ENCODE measurements around the gene APOL5. TPM values are rescaled to one million over a fixed set of nuclear protein-coding genes. Genes with fewer than 3 reads are reported as not detected.
"Not testable (repeated sequence)": the region's sequence is repeated elsewhere in the genome, so short reads cannot be mapped to it uniquely, and the experiment has no call there.

The APOL5 gene
- total RNA-seq, 2 experiments from 2014 or later, result not detected

DNA sequence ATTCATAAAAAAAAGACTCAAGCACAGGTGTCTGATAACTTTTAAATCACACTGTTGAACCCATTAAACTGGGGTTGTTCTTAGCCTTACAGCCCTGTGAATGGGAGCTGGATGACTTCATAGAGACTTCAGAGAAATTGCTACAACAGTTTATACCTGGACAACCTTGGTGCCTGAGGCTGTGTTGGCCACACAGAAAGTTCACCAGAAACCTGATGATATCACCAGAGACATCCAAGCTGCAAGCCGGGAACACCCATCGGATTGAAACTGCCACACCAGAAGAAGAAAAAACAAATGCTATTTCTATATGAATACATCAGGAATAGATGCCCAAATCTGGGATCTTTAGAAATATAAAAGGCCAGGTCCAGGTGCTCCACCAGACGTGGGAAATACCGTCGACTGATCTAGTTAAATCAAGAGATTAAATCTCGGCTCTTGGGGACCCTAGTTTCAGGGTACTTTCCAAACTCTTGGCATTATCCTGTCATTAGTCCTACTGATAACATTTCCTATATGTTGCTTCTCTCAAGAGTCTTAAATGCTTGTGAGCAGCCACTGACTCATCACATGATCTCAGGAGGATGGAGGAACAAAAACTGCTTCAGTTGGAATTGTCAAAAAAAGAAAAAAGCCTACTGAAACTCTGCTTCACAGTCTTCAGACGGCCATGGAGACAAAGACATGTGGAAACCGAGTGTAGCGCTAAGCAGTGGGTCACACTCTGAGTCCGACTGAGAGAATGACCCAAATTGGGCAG lies 28.6 kb upstream of the APOL5 start:
- Mint-ChIP-seq H3K36me3 (no peaks in the 10 kb centered on the region), H3K4me1 (no peaks in the 10 kb centered on the region), H3K4me3 (no peak overlapping the region), H3K27me3 (peaks cover 2% of the 10 kb centered on the region), H3K9me3 (no peaks in the 10 kb centered on the region), H3K27ac (no peak overlapping the region)
- DNase-seq (no peak), ATAC-seq (ENCODE audit: low read depth) (no peak)
- POLR2A ChIA-PET, result interaction anchor here (1.0 kb wide), 1 partner anchor 41 kb away, joined by 3 read pairs; the partner anchor contains the start of gene APOL6

DNA sequence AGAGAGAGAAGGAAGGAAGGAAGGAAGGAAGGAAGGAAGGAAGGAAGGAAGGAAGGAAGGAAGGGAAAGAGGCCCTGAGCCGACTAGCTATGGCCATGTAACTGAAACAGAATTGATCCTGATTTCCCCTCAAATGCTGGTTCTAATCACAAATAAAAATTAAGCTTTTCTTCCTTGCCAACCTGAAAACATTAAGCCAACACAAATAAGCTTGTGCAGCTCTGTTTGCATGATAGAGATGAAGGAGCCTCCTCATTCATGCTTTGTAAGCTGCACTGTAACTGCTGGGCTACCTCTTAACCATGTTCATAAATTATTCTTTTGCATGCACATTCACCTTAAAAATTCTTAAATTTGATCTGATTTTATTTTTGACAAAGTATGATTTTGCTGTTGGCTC lies 27.7 kb upstream of the APOL5 start:
- no peaks in the 10 kb centered on the region for H3K9me3 Mint-ChIP-seq
- DNase-seq, result no peak
- no peaks in the 10 kb centered on the region for H3K36me3 Mint-ChIP-seq
- no peaks in the 10 kb centered on the region for H3K4me1 Mint-ChIP-seq
- ATAC-seq (ENCODE audit: low read depth), result no peak
- POLR2A ChIA-PET, result interaction anchor here (1.0 kb wide), 1 partner anchor 42 kb away, joined by 3 read pairs; the partner anchor contains the start of gene APOL6
- H3K4me3 Mint-ChIP-seq, result no peak overlapping the region
- H3K27me3 Mint-ChIP-seq, result peaks cover 2% of the 10 kb centered on the region
- H3K27ac Mint-ChIP-seq, result no peak overlapping the region

DNA sequence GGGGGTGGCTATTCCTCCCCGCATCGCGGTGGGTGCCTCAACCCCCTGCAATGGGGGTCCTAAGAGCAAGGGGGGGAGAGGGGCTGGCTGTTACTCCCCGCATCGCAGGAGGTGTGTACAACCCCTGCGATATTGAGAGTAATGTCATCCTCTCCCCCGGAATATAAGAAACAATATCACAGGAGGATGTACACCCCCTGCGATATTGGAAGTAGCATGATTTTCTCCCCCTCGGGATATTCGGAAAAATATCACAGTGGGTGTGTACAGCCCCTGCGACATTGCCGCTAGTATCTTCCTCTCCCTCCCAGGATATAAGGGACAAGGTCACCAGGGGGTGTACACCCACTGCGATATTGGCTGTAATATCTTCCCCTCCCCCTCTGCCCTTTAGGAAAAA lies 22.5 kb upstream of the APOL5 start:
- no peak overlapping the region for H3K27ac Mint-ChIP-seq
- no peaks in the 10 kb centered on the region for H3K9me3 Mint-ChIP-seq
- no peaks in the 10 kb centered on the region for H3K4me1 Mint-ChIP-seq
- H3K27me3 Mint-ChIP-seq, result no peaks in the 10 kb centered on the region
- DNase-seq, result no peak
- POLR2A ChIA-PET, result no interaction called here
- no peaks in the 10 kb centered on the region for H3K36me3 Mint-ChIP-seq
- no peak overlapping the region for H3K4me3 Mint-ChIP-seq
- no peak for ATAC-seq (ENCODE audit: low read depth)

DNA sequence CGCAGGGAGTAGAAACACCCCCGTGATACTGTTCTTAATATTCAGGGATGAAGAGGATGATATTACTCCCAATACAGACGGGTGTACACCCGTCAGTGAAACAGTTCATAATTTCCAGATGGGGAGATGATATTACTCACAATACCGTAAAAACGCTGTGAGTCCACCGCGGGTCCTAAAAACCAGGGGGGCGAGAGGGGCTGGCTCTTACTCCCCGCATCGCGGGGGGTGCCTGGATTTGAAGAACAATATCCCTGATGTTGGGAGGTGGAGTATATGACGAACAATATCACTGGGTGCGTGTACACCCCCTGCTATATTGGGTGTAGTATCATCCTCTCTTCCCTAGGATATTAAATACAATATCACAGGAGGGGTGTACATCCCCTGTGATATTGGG lies 20.5 kb upstream of the APOL5 start:
- H3K27ac Mint-ChIP-seq, result no peak overlapping the region
- H3K27me3 Mint-ChIP-seq, result no peaks in the 10 kb centered on the region
- ATAC-seq (ENCODE audit: low read depth), result peak; percentile 48
- no peaks in the 10 kb centered on the region for H3K4me1 Mint-ChIP-seq
- no peaks in the 10 kb centered on the region for H3K36me3 Mint-ChIP-seq
- DNase-seq, result peak; percentile 49
- POLR2A ChIA-PET, result no interaction called here
- no peaks in the 10 kb centered on the region for H3K9me3 Mint-ChIP-seq
- no peak overlapping the region for H3K4me3 Mint-ChIP-seq

DNA sequence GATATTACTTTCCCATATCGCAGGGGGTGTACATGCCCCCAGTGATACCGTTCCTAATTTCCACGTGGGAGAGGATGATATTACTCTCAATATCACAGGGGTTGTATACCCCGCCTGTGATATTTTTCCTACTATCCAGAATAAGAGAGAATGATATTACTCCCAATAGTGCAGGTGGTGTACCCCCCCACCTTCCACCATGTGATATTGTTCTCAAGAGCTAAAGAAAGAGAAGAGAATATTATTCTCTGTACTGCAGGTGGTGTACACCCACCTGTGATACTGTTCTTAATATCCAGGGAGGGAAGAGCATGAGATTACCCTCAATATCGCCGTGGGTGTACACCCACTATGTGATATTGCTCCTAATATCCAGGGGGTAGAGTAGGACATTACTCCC lies 17.8 kb upstream of the APOL5 start:
- H3K36me3 Mint-ChIP-seq; H3K27ac Mint-ChIP-seq; POLR2A ChIA-PET; H3K27me3 Mint-ChIP-seq; ATAC-seq (ENCODE audit: low read depth); DNase-seq; H3K4me3 Mint-ChIP-seq; H3K9me3 Mint-ChIP-seq; H3K4me1 Mint-ChIP-seq: not testable (repeated sequence)

DNA sequence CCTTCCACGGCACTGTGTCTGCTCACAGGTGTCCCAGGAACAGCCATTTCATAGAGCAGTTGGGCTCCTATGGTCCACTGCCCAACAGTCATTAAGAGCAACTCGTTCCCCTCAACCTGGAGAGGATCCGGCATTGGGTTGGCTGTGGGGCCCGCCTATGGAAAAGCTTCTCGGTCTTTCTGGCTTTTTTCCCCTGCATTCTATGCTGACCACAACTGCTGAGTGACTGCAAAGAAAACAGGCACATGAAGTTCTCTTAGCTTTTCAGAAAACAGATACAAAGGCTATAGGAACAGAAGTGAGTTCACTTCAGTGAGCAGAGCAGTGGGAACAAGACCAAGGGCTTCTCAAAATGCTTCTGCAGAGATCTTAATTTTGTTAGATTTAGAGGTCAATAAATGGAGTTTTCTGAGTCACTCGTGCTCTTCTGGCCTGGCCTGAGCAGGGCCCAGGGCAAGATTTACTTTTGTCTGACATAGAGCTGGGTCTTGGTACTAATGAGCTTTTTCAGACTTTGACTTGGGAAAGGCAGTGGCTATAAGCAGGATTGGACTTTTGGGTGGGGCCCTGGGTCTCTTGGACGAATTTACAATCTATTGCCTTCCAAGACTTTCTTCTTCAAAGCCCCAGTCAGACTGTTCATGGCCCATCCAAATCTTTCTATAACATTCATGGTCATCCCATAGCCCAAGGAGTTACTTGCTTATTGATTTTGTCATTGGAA lies 13.6 kb upstream of the APOL5 start:
- Mint-ChIP-seq H3K36me3 (no peaks in the 10 kb centered on the region), H3K27me3 (peaks cover 3% of the 10 kb centered on the region), H3K4me3 (no peak overlapping the region), H3K9me3 (no peaks in the 10 kb centered on the region), H3K27ac (no peak overlapping the region), H3K4me1 (no peaks in the 10 kb centered on the region)
- ATAC-seq (ENCODE audit: low read depth) (no peak), DNase-seq (no peak)
- POLR2A ChIA-PET, result interaction anchor here (0.5 kb wide), 1 partner anchor 1677 kb away, joined by 3 read pairs; no protein-coding TSS in a partner anchor

DNA sequence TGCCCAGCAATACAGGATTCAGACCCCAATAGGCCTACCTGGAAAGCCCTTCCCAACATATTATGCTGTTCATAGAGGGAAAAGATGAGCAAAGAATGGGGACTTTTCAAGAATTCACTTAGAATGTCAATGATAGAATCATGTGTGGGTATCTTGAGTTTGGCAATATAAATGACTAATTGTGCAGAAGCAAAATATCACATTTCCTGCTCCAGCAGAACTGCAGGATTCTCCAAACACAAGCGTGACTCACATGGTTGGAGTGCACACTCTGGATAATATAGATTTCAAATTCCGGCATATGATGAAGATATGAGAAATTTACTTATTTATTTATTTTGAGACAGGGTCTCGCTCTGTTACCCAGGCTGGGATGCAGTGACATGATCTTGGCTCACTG lies 12.5 kb upstream of the APOL5 start:
- ATAC-seq (ENCODE audit: low read depth) (no peak), DNase-seq (no peak)
- no peak overlapping the region for H3K27ac Mint-ChIP-seq
- no peaks in the 10 kb centered on the region for H3K4me1 Mint-ChIP-seq
- H3K27me3 Mint-ChIP-seq, result peaks cover 5% of the 10 kb centered on the region
- H3K9me3 Mint-ChIP-seq, result no peaks in the 10 kb centered on the region
- POLR2A ChIA-PET, result no interaction called here
- H3K4me3 Mint-ChIP-seq, result no peak overlapping the region
- no peaks in the 10 kb centered on the region for H3K36me3 Mint-ChIP-seq

DNA sequence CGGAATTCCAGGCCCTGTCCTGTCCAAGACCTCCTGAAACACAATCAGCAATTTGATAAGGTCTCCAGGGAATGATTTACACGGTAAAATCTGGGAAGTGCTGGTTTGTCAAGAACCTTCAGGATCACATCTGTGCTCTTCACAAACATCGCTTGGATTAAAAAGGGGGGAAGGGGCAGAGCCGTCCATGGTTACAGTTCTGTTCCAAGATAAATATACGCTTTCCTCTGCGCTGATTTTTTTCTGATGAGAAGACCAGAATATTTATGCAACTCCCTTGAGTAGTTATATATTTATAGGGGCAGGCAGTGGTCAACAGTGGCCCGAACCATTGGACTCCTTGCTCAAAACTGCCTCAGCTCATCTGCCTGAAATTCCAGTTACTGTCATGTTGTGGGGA lies 9.2 kb upstream of the APOL5 start:
- Mint-ChIP-seq H3K36me3 (no peaks in the 10 kb centered on the region), H3K27me3 (peaks cover 8% of the 10 kb centered on the region), H3K4me3 (no peak overlapping the region), H3K4me1 (no peaks in the 10 kb centered on the region), H3K9me3 (no peaks in the 10 kb centered on the region), H3K27ac (no peak overlapping the region)
- DNase-seq, result no peak
- POLR2A ChIA-PET, result no interaction called here
- no peak for ATAC-seq (ENCODE audit: low read depth)

DNA sequence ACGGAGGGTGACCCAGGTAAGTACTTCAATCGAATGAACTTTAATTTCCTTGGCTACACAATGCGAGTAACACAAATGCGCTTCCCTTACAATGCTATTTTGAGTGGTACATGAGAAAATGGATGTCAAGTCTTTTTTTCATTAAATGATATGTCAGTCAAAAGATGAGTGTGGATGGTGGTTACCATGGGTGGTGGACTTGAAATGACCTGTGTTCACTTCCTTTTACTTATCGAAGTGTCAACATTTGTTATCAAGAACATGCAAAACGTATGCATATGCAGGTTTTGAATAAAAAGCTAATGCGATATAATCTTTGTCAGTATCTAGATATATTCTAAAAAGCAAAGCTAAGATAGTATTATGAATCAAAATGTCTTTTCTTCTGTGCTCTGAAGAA lies 8.8 kb upstream of the APOL5 start:
- POLR2A ChIA-PET, result no interaction called here
- Mint-ChIP-seq H3K9me3 (no peaks in the 10 kb centered on the region), H3K4me3 (no peak overlapping the region), H3K27ac (no peak overlapping the region), H3K4me1 (no peaks in the 10 kb centered on the region), H3K36me3 (no peaks in the 10 kb centered on the region), H3K27me3 (peaks cover 8% of the 10 kb centered on the region)
- ATAC-seq (ENCODE audit: low read depth) (no peak), DNase-seq (no peak)

DNA sequence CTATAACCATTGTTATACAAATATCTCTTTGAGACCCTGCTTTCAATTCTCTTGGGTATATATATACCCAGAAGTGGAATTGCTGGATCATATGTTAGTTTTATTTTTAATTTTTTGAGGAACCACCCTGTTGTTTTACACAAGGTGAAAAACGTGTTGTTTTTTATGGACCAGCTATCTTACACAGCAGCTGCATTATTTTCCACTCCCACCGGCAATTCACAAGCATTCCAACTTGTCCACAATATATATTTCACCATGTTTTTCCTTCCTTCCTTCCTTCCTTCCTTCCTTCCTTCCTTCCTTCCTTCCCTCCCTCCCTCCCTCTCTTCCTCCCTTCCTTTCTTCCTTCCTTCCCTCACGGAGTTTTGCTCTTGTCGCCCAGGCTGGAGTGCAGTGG lies 6.3 kb upstream of the APOL5 start:
- Mint-ChIP-seq H3K27me3 (peaks cover 8% of the 10 kb centered on the region), H3K4me3 (no peak overlapping the region), H3K36me3 (no peaks in the 10 kb centered on the region), H3K27ac (no peak overlapping the region), H3K4me1 (no peaks in the 10 kb centered on the region), H3K9me3 (no peaks in the 10 kb centered on the region)
- POLR2A ChIA-PET, result interaction anchor here (0.7 kb wide), 1 partner anchor 10 kb away, joined by 5 read pairs; no protein-coding TSS in a partner anchor
- ATAC-seq (ENCODE audit: low read depth), result no peak
- DNase-seq, result no peak

DNA sequence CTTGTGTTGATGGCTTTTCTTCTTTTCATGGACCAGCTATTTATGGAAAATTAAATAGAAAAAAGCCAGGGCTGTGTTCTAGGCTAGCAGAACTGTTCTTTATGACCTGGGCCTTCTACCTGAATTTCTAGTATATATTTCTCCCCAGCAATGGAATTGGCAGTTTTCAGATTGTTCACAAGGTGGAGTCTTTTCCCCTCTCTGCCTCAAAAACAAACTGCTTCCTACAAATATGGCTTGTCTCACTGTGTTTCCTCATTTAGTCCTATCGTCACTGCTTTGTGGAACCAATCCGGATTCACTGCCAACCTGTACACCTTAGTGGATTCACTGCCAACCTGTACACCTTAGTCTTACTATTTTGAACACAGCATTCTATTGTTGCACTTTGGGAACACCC lies 5.0 kb upstream of the APOL5 start:
- Mint-ChIP-seq H3K36me3 (no peaks in the 10 kb centered on the region), H3K4me1 (no peaks in the 10 kb centered on the region), H3K9me3 (no peaks in the 10 kb centered on the region), H3K27me3 (peaks cover 8% of the 10 kb centered on the region), H3K27ac (no peak overlapping the region), H3K4me3 (no peak overlapping the region)
- DNase-seq, result no peak
- no peak for ATAC-seq (ENCODE audit: low read depth)
- POLR2A ChIA-PET, result no interaction called here

DNA sequence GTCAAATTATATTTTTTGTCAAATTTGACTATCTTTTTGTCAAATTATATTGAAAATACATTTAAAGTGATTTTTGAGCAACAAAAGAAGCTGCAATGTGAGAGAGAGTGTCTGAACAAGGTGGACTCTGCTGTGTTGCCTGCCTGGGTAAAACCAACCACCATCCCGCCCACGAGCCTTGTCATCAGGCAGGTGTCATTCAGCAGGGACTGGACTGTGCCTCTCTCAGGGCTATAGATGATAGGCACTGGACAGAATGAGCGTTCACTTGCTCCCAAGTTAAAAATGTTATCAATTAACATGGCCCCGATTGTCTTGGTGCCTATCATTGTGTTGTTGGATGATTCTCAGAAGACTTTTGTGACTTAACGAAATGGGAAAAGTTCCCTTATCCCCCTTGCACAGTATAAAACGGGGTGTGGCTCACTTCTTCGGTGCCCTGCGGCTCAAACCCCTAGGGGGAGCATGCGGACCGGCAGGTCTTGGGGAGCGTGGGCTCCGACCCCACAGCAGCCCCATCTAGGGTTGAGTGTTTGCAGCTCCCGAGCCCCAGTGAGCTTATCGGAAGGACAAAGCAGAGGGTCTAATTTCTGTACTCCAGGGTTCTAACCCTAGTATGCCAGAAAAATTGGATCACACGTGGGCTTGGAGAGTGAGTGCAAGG lies 1.7 kb downstream of the APOL5 start:
- Mint-ChIP-seq H3K27ac (no peak overlapping the region), H3K4me3 (no peak overlapping the region), H3K4me1 (no peaks in the 10 kb centered on the region), H3K27me3 (peaks cover 2% of the 10 kb centered on the region), H3K36me3 (no peaks in the 10 kb centered on the region), H3K9me3 (no peaks in the 10 kb centered on the region)
- DNase-seq (no peak), ATAC-seq (ENCODE audit: low read depth) (no peak)
- POLR2A ChIA-PET, result no interaction called here

DNA sequence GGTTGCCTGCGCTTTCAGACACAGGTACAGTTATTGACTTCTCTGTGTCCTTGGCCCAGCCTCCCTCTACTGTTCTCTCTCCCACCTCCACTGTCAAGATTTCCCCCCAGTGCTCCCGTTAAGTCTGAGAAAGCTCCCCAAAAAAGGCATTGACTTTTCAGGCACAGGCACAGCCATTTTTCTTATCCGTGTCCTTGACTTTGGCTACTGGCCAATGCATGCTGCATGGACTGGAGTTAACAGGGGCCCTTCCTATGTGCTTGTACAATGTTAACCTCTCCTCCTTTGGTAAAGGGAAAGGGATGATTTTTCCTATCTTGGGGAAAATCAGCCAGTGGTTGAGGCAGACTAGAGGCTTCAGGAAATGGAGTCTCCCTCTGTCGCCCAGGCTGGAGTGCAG lies 4.3 kb downstream of the APOL5 start:
- Mint-ChIP-seq H3K36me3 (no peaks in the 10 kb centered on the region), H3K27ac (no peak overlapping the region), H3K27me3 (peaks cover 4% of the 10 kb centered on the region), H3K4me1 (no peaks in the 10 kb centered on the region), H3K4me3 (no peak overlapping the region), H3K9me3 (no peaks in the 10 kb centered on the region)
- no peak for ATAC-seq (ENCODE audit: low read depth)
- no peak for DNase-seq
- POLR2A ChIA-PET, result no interaction called here

DNA sequence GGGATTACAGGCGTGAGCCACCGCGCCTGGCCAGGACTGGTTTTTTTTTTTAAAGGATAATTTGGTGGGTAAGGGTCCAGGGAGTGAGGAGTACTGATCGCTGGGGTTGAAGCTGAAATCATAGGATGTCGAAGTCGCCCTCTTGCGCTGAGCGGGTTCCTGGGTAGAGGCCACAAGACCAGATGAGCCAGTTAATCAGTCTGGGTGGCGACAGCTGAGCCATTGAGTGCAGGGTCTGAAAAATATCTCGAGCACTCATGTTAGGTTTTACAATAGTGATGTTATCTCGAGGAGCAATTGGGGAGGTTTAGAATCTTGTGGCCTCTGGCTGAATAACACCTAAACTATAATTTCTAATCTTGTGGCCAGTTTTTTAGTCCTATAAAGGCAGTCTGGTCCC lies 7.8 kb downstream of the APOL5 start:
- H3K4me1 Mint-ChIP-seq, result peaks cover 1% of the 10 kb centered on the region
- H3K36me3 Mint-ChIP-seq, result no peaks in the 10 kb centered on the region
- POLR2A ChIA-PET, result no interaction called here
- peaks cover 7% of the 10 kb centered on the region for H3K27me3 Mint-ChIP-seq
- DNase-seq (no peak), ATAC-seq (ENCODE audit: low read depth) (no peak)
- no peaks in the 10 kb centered on the region for H3K9me3 Mint-ChIP-seq
- no peak overlapping the region for H3K4me3 Mint-ChIP-seq
- H3K27ac Mint-ChIP-seq, result no peak overlapping the region

All from activated naive CD8-positive, alpha-beta T cell treated with anti-CD3 and anti-CD28 coated beads, Interleukin-2, amount 10 ng/mL, durations not matched to agents 7 days and 5 days (primary cell).